Measurements from ENCODE around the gene SLC44A4. TPM values are rescaled to one million over a fixed set of nuclear protein-coding genes. Genes with fewer than 3 reads are reported as not detected.

Gene SLC44A4
- total and polyA plus RNA-seq, 9 of the 15 experiments (the other 6 are each of a cell fraction or from before 2014, with no cell fraction given) = 7.9 to 18.6 (median 11.2) TPM

DNA sequence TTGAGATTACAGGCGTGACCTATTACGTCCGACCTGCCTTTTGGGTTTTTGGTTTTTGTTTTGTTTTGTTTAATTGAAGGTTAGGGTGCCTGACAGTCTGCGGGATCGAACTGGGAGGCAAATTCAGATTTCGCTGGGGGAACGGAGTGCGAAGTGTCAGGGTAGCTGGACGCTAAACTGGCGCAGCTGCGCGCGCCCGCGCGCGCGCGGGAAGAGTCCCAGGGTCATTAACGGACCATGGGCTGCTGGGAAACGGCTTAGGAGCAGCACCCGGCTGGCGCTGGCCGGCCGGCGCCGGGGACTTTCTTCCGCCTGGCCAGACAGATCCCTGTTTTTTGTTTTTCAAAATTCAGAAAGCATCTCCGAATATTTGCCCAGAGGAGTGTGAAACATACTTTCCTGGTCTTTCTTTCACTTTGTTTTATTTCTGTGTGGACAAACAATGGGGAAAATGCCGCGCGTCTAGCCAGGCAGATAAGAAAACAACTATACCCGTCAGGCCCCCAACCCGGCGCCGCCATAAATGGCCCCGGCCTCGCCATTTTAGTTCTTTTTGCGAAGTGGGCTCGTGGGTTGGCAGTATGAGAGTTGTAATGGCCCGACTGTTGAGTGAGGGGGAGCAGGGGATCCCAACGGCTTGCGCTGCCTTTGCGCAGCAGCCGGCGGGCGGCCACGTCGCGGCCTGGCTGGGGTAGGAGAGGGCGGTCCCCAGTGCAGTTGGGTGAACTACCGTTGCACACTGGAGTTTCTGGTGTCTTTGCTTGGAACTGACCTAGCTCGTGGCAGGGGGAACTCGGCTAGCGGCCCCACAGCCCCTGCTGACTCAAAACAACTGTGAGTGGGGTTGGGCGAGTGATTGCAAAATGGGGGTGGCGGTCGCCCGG lies 44.2 kb downstream of the SLC44A4 start (continued):
- TF ChIP-seq, protein P1, sequence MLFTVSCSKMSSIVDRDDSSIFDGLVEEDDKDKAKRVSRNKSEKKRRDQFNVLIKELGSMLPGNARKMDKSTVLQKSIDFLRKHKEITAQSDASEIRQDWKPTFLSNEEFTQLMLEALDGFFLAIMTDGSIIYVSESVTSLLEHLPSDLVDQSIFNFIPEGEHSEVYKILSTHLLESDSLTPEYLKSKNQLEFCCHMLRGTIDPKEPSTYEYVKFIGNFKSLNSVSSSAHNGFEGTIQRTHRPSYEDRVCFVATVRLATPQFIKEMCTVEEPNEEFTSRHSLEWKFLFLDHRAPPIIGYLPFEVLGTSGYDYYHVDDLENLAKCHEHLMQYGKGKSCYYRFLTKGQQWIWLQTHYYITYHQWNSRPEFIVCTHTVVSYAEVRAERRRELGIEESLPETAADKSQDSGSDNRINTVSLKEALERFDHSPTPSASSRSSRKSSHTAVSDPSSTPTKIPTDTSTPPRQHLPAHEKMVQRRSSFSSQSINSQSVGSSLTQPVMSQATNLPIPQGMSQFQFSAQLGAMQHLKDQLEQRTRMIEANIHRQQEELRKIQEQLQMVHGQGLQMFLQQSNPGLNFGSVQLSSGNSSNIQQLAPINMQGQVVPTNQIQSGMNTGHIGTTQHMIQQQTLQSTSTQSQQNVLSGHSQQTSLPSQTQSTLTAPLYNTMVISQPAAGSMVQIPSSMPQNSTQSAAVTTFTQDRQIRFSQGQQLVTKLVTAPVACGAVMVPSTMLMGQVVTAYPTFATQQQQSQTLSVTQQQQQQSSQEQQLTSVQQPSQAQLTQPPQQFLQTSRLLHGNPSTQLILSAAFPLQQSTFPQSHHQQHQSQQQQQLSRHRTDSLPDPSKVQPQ (CRISPR knock-in tag; IDR thresholded peaks at IDR 0.05; ENCODE audit: borderline replicate concordance) = no peak; the same call in 1 of the 2 replicates
- TF ChIP-seq, protein P2, sequence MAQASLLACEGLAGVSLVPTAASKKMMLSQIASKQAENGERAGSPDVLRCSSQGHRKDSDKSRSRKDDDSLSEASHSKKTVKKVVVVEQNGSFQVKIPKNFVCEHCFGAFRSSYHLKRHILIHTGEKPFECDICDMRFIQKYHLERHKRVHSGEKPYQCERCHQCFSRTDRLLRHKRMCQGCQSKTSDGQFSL (CRISPR knock-in tag; IDR thresholded peaks at IDR 0.05) = peak; percentile 85
- TF ChIP-seq, protein P2 (tag; IDR thresholded peaks at IDR 0.05) = peak; percentile 75 to 89
- peak in 1 of 2 experiments; percentile 93; a peak in 2 of 4 replicates for TF ChIP-seq NONO (IDR thresholded peaks at IDR 0.05; ENCODE audit: low read depth in 2 of 2, low read length in 1 of 2)
- TF ChIP-seq, protein P3, sequence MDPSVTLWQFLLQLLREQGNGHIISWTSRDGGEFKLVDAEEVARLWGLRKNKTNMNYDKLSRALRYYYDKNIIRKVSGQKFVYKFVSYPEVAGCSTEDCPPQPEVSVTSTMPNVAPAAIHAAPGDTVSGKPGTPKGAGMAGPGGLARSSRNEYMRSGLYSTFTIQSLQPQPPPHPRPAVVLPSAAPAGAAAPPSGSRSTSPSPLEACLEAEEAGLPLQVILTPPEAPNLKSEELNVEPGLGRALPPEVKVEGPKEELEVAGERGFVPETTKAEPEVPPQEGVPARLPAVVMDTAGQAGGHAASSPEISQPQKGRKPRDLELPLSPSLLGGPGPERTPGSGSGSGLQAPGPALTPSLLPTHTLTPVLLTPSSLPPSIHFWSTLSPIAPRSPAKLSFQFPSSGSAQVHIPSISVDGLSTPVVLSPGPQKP (CRISPR knock-in tag; IDR thresholded peaks at IDR 0.05) = no peak
- TF ChIP-seq MAFF (IDR thresholded peaks at IDR 0.05; ENCODE audit: low read length) = no peak; the same call in 1 of the 2 replicates
- TF ChIP-seq ETV5 (CRISPR knock-in tag; IDR thresholded peaks at IDR 0.05; ENCODE audit: low read depth) = peak; percentile 87; the same call in 1 of the 2 replicates
- peak; percentile 51 for TF ChIP-seq CREB1 (IDR thresholded peaks at IDR 0.05)
- no peak for TF ChIP-seq CREB1 (CRISPR knock-in tag; IDR thresholded peaks at IDR 0.05)
- TF ChIP-seq FOS (IDR thresholded peaks at IDR 0.05; ENCODE audit: extremely low read depth, insufficient read length) = no peak
- peak; percentile 75; the same call in 1 of the 2 replicates for TF ChIP-seq FOXM1 (IDR thresholded peaks at IDR 0.05; ENCODE audit: low read depth)
- peak; percentile 95; the same call in 1 of the 2 replicates for TF ChIP-seq FOXM1 (CRISPR knock-in tag; IDR thresholded peaks at IDR 0.05; ENCODE audit: low read depth)
- peak; percentile 81 for TF ChIP-seq PHB2 (IDR thresholded peaks at IDR 0.05; ENCODE audit: low read depth)
- TF ChIP-seq, protein P4, sequence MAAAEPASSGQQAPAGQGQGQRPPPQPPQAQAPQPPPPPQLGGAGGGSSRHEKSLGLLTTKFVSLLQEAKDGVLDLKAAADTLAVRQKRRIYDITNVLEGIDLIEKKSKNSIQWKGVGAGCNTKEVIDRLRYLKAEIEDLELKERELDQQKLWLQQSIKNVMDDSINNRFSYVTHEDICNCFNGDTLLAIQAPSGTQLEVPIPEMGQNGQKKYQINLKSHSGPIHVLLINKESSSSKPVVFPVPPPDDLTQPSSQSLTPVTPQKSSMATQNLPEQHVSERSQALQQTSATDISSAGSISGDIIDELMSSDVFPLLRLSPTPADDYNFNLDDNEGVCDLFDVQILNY (CRISPR knock-in tag; IDR thresholded peaks at IDR 0.05) = peak; percentile 65; the same call in 1 of the 2 replicates
- TF ChIP-seq SAP30 (IDR thresholded peaks at IDR 0.05; ENCODE audit: borderline replicate concordance, insufficient read depth, low read depth, low read length, poor library complexity, severe bottlenecking) = peak; percentile 96
- TF ChIP-seq, protein P5, sequence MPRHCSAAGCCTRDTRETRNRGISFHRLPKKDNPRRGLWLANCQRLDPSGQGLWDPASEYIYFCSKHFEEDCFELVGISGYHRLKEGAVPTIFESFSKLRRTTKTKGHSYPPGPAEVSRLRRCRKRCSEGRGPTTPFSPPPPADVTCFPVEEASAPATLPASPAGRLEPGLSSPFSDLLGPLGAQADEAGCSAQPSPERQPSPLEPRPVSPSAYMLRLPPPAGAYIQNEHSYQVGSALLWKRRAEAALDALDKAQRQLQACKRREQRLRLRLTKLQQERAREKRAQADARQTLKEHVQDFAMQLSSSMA (CRISPR knock-in tag; IDR thresholded peaks at IDR 0.05) = peak; percentile 92
- TF ChIP-seq, protein P6, sequence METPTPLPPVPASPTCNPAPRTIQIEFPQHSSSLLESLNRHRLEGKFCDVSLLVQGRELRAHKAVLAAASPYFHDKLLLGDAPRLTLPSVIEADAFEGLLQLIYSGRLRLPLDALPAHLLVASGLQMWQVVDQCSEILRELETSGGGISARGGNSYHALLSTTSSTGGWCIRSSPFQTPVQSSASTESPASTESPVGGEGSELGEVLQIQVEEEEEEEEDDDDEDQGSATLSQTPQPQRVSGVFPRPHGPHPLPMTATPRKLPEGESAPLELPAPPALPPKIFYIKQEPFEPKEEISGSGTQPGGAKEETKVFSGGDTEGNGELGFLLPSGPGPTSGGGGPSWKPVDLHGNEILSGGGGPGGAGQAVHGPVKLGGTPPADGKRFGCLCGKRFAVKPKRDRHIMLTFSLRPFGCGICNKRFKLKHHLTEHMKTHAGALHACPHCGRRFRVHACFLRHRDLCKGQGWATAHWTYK (CRISPR knock-in tag; IDR thresholded peaks at IDR 0.05) = peak; percentile 93; the same call in 1 of the 2 replicates
